Endodermal cell (in vitro differentiated cells): ENCODE measurements around the gene PGD. TPM values are rescaled to one million over a fixed set of nuclear protein-coding genes. Genes with fewer than 3 reads are reported as not detected.

Experiments used
- DNase-seq: peaks from one replicate; pipeline ENCODE4 v3.0.0-alpha.2; 2017
- H3K27ac ChIP-seq: 2 replicates; pipeline ENCODE4 v1.5.1; 2013; ENCODE audit warnings: mild to moderate bottlenecking, low read depth, low read length, moderate library complexity
- H3K27me3 ChIP-seq: 2 replicates; pipeline ENCODE4 v1.6.1; 2013; ENCODE audit warnings: mild to moderate bottlenecking, low read length, moderate library complexity; ENCODE audit not compliant: insufficient read depth, control insufficient read depth, poor library complexity, severe bottlenecking
- H3K36me3 ChIP-seq: 2 replicates; pipeline ENCODE4 v1.7.0; 2013; ENCODE audit warnings: mild to moderate bottlenecking, low read length, moderate library complexity; ENCODE audit not compliant: control insufficient read depth, insufficient read depth
- H3K4me1 ChIP-seq: one replicate; pipeline ENCODE4 v1.7.0; 2013; ENCODE audit warnings: low read length; ENCODE audit not compliant: control insufficient read depth, insufficient read depth
- H3K4me3 ChIP-seq: 2 replicates; pipeline ENCODE4 v1.5.1; 2013; ENCODE audit warnings: mild to moderate bottlenecking, low read length, moderate library complexity
- H3K9ac ChIP-seq: 2 replicates; pipeline ENCODE4 v1.6.1; 2013; ENCODE audit warnings: mild to moderate bottlenecking, low read length, moderate library complexity; ENCODE audit not compliant: poor library complexity, severe bottlenecking; ENCODE audit errors: extremely low read depth
- H3K9me3 ChIP-seq: 2 replicates; pipeline ENCODE4 v1.6.1; 2013; ENCODE audit warnings: mild to moderate bottlenecking, low read length, moderate library complexity; ENCODE audit not compliant: control insufficient read depth
- H3K27ac Mint-ChIP-seq: 2 replicates; pipeline ENCODE4 v1.8.0; 2020; ENCODE audit warnings: mixed read lengths
- H3K27me3 Mint-ChIP-seq: 2 replicates; pipeline ENCODE4 v1.8.0; 2021; ENCODE audit warnings: mild to moderate bottlenecking, mixed read lengths; ENCODE audit not compliant: insufficient read depth
- H3K36me3 Mint-ChIP-seq: 2 replicates; pipeline ENCODE4 v1.8.0; 2020; ENCODE audit warnings: low read depth, mixed read lengths
- H3K4me1 Mint-ChIP-seq: 2 replicates; pipeline ENCODE4 v1.8.0; 2020; ENCODE audit warnings: mixed read lengths
- H3K4me3 Mint-ChIP-seq: 2 replicates; pipeline ENCODE4 v1.8.0; 2020; ENCODE audit warnings: mild to moderate bottlenecking, moderate library complexity, mixed read lengths
- H3K9me3 Mint-ChIP-seq: 2 replicates; pipeline ENCODE4 v1.8.0; 2020; ENCODE audit warnings: mild to moderate bottlenecking, mixed read lengths
- WGBS, 2 experiments: methylation state at CpG; one replicate each; pipeline versions ENCODE4 v1.1.5 to v1.1.7; 2013; ENCODE audit warnings: missing lambda C conversion rate in 2 of 2, mixed read lengths in 1 of 2; ENCODE audit not compliant: insufficient coverage in 1 of 2, insufficient read length in 1 of 2; 5-methylcytosine and 5-hydroxymethylcytosine counted together
- total RNA-seq, 2 donors: library from RNA; stranded (reverse); fragmentation: NEBNext Ultra II Directional in 1 of 2; extraction: Animal tissue kit (Norgen Biotek cat#: 25700) in 1 of 2; gene quantifications; 2 replicates in 1 of 2; 3 replicates in 1 of 2; pipeline ENCODE4 v1.2.1, GENCODE V29; 2021
- TF ChIP-seq, protein P1 (sequence below): fragments of 200-600 bp; sonication (generic); conservative IDR thresholded peaks from 2 replicates; pipeline ENCODE4 v1.5.0; 2021; ENCODE audit warnings: antibody characterized with exemption, mild to moderate bottlenecking

PGD gene
- total RNA-seq, 2 donors from 2014 or later: 198 to 217 TPM

DNA sequence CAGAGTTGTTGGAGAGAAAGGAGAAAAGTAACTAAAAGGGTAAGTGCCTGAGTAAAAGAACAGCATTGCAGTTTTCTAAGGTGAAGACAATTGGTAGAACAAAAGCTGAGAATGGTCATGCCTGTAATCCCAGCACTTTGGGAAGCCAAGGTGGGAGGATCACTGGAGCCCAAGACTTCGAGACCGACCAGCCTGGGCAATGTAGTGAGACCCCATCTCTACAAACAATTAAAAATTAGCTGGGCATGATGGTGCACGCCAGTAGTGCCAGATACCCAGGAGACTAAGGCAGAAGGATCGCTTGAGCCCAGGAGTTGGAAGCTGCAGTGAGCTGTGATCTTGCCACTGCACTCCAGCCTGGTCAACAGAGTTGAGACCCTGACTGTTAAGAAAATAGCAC, 15.2 kb upstream of the PGD start:
- Histone ChIP-seq H3K9ac (no peak overlapping the region), H3K9me3 (no peaks in the 10 kb centered on the region), H3K4me3 (no peak overlapping the region), H3K36me3 (peaks cover 24% of the 10 kb centered on the region), H3K4me1 (no peaks in the 10 kb centered on the region), H3K27ac (no peak overlapping the region), H3K27me3 (no peaks in the 10 kb centered on the region)
- DNase-seq: no peak
- Mint-ChIP-seq H3K27ac (no peak overlapping the region), H3K27me3 (no peaks in the 10 kb centered on the region), H3K4me3 (no peak overlapping the region), H3K4me1 (peaks cover 6% of the 10 kb centered on the region), H3K9me3 (no peaks in the 10 kb centered on the region), H3K36me3 (peaks cover 57% of the 10 kb centered on the region)
- WGBS, 2 experiments: 82 to 85% methylated on average over 2 to 4 of the region's 4 CpGs
- TF ChIP-seq, protein P1, sequence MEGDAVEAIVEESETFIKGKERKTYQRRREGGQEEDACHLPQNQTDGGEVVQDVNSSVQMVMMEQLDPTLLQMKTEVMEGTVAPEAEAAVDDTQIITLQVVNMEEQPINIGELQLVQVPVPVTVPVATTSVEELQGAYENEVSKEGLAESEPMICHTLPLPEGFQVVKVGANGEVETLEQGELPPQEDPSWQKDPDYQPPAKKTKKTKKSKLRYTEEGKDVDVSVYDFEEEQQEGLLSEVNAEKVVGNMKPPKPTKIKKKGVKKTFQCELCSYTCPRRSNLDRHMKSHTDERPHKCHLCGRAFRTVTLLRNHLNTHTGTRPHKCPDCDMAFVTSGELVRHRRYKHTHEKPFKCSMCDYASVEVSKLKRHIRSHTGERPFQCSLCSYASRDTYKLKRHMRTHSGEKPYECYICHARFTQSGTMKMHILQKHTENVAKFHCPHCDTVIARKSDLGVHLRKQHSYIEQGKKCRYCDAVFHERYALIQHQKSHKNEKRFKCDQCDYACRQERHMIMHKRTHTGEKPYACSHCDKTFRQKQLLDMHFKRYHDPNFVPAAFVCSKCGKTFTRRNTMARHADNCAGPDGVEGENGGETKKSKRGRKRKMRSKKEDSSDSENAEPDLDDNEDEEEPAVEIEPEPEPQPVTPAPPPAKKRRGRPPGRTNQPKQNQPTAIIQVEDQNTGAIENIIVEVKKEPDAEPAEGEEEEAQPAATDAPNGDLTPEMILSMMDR: no peak

GRCh38 chr1:10384219-10384618, 14.6 kb upstream of the PGD start:
- no peaks in the 10 kb centered on the region for H3K9me3 Mint-ChIP-seq
- no peak overlapping the region for H3K27ac Mint-ChIP-seq

GRCh38 chr1:10386761-10387676, 11.8 kb upstream of the PGD start:
- Histone ChIP-seq H3K4me3 (no peak overlapping the region), H3K9ac (no peak overlapping the region), H3K9me3 (no peaks in the 10 kb centered on the region), H3K4me1 (no peaks in the 10 kb centered on the region), H3K27ac (peak overlapping the region; percentile 91), H3K36me3 (no peaks in the 10 kb centered on the region), H3K27me3 (no peaks in the 10 kb centered on the region)
- no peak for DNase-seq
- no peaks in the 10 kb centered on the region for H3K9me3 Mint-ChIP-seq
- H3K27me3 Mint-ChIP-seq: no peaks in the 10 kb centered on the region
- no peak overlapping the region for H3K4me3 Mint-ChIP-seq
- 87 to 89% methylated on average over 7 to 12 of the region's 12 CpGs for WGBS, 2 experiments
- H3K27ac Mint-ChIP-seq: peak overlapping the region; percentile 39
- peaks cover 6% of the 10 kb centered on the region for H3K4me1 Mint-ChIP-seq
- TF ChIP-seq, protein P1: no peak
- peaks cover 40% of the 10 kb centered on the region for H3K36me3 Mint-ChIP-seq

More at GRCh38 chr1:10384219-10384618, 14.6 kb upstream of the PGD start:
- TF ChIP-seq, protein P1: no peak
- Mint-ChIP-seq H3K27me3 (no peaks in the 10 kb centered on the region), H3K4me1 (peaks cover 6% of the 10 kb centered on the region), H3K4me3 (no peak overlapping the region), H3K36me3 (peaks cover 51% of the 10 kb centered on the region)
- Histone ChIP-seq H3K9me3 (no peaks in the 10 kb centered on the region), H3K9ac (no peak overlapping the region), H3K27ac (no peak overlapping the region), H3K4me1 (no peaks in the 10 kb centered on the region), H3K27me3 (no peaks in the 10 kb centered on the region), H3K36me3 (peaks cover 18% of the 10 kb centered on the region), H3K4me3 (no peak overlapping the region)
- DNase-seq: no peak
- WGBS, 2 experiments: 96 to 99% methylated on average over 4 to 8 of the region's 8 CpGs
